Glomerular visceral epithelial cell (primary cell): Measurements from ENCODE around the gene PXMP2.
A peak's percentile ranks its signal among the peaks of the same experiment; 100 is the strongest.
"Not testable (repeated sequence)": the region's sequence is repeated elsewhere in the genome, so short reads cannot be mapped to it uniquely, and the experiment has no call there.

Source experiments
- DNase-seq: peaks from one replicate; pipeline ENCODE4 v3.0.0-alpha.2; 2016; ENCODE audit errors: extremely low spot score

The PXMP2 gene

GRCh38 chr12:132692030-132692429 lies 4.6 kb downstream of the PXMP2 start:
- DNase-seq: not testable (repeated sequence)

- not testable (repeated sequence) for DNase-seq
These were observed 7.5 kb downstream of the PXMP2 start for GRCh38 chr12:132694888-132695287.

DNA sequence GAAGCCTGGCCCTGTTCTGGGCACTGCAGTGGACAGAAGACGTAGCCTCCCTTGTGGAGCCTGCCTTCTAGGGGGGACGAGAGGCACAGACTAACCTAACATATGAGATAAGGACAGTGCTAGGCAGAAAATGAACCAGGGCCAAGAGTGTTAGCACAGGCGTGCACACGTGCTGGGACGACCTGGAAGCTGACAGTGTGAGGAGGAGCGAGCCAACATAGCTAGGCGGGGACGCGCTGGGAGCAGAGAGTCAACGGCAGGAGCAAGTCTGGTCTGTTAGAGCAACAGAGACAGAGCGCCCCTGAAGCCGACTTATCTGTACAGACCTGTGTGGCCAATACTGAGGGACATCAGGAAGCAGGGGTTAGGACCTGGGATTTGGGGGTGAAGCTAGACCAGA lies 8.0 kb downstream of the PXMP2 start:
- no peak for DNase-seq

DNA sequence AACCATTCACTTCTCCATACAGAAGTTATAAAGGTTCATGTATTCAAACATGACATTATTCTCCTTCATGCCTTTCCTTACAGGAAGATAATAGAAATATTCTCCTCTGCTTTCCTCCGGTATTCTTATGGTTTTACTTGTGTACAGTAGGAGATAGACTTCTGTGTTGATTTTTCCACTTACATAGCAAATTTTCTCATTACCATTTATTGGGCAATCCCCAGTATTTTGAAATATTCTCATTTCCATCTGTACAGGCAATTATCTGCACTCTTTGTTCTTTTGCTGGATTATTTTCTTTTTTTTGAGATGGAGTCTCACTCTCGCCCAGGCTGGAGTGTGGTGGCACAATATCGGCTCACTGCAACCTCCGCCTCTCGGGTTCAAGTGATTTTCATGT lies 11.0 kb downstream of the PXMP2 start:
- DNase-seq: no peak

DNA sequence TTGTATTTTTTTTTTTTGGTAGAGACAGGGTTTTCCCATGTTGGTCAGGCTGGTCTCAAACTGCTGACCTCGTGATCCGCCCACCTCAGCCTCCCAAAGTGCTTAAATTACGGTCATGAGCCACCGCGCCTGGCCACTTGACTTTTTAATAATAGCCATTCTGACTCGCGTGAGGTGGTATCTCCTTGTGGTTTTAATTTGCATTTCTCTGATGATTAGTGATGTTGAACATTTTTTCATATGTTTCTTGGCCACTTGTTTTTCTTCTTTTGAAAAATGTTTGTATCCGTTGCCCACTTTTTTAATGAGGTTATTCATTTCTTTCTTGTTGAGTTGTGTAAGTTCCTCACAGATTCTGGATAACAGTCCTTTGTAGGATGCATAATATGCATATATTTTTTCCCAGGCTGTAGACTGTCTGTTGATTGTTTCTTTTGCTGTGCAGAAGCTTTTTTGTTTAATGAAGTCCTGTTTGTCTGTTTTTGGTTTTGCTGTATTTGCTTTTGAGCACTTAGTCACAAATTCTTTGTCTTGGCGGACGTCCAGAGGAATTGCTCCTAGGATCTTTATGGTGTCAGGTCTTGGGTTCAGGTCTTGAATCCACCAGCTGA lies 12.9 kb downstream of the PXMP2 start:
- no peak for DNase-seq

DNA sequence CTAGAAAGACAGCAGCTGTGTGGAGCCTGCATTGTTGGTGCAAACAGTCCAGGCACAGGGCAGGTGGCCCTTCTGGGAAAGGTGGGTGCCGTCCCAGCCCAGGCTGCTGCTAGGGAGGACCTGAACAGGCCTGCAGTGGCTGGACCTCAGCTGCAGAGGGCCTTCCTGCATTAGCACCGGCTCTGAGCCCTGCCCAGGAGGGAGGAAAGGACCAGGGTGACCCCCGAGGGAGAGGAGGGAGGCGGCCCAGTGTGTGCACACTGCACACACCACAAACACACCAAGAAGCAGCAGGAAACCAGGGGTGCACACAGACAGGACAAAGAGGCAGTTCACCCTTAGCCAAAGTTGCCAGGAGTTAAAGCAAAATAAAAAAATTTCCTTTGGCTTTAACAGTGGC lies 15.3 kb downstream of the PXMP2 start:
- no peak for DNase-seq

- DNase-seq: no peak
These were observed 16.3 kb downstream of the PXMP2 start for GRCh38 chr12:132703641-132704040.

GRCh38 chr12:132707241-132707640 lies 19.9 kb downstream of the PXMP2 start:
- no peak for DNase-seq

DNA sequence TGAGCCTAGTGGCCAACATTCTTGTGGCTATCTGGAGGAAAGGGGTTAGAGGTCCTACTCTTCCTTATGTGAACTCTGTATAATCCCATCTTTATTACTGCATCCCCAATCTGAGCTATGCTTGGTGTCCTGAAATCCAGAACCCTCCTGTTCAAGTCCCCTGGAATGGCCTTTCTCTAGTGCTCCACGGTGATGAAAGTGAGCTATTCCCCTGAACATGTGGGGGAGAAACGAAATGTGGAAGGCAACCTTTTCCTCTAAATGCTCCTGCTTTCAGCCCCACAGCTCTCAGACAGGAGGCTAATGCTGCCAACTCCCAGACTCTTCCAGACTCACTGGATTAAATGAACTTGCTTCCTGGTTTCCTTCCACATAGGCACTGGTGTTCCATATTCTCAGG lies 20.8 kb downstream of the PXMP2 start:
- DNase-seq: no peak

DNA sequence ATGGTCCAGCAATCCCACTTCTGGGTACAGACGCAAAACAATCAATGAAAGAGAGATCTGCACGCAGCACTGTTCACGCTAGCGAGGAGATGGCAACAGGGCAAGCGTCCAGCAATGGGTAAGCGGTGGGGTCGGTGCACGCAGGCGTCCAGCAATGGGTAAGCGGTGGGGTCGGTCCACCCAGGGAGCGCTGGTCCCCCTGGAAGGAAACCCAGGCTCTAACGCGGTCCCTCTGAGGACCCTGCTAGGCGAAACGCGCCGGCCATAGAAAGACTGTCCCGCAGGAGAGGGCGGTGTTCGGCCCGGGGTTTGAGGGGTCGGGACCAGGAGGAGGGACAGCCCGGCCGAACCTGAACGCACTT lies 22.6 kb downstream of the PXMP2 start:
- no peak for DNase-seq

DNA sequence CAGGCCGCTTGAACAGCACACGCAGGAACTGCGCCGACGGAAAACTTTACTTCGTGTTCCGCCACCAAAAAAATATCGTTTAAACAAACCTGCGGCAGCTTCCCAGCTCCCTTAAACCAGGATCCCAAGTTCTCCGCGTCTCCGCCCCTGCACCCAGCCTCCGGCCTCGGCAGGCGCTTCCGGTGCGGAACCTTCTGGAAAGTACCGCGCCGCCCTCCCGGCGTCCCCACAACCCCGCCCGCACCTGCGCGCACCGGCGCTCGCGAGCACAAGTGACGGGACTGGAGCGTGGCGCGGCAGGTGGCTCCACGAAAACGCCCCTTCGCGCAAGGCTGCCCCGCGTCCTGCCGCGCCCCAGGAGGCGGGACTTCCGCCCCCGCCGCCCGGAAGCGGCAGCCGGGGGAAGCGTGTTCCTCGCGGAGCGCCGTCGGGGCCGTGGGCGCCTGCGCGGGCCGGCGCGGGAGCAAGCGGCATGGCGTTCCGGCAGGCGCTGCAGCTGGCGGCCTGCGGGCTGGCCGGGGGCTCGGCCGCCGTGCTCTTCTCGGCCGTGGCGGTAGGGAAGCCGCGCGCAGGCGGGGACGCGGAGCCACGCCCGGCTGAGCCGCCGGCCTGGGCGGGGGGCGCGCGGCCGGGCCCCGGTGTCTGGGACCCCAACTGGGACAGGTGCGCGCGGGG lies 23.2 kb downstream of the PXMP2 start, which contains the start of gene PGAM5:
PGAM5 (plus strand) TSS at position 438 of the 675 bp plus-strand sequence; CDS start at position 473, 35 bp downstream.
- peak; percentile 90 for DNase-seq

- DNase-seq: peak; percentile 32
These were observed 23.9 kb downstream of the PXMP2 start for GRCh38 chr12:132711080-132711843.

DNA sequence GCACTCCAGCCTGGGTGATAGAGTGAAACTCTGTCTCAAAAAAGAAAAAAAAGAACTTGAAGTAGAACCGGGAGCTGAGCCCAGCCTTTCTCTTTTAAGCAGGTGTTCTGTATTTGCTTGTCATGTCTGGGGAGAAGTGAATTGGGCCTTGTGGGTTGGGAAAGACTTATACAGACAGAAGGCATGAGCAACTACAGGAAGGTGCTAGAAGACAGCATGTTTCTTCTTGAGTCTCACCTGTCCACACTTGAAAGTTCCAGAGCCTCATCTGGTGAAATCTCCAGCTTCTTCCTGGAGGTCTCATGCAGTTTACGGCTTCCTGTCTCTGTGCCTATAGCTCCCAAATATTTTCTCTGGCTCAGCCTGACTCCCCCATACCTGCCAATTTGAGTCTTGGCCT lies 25.7 kb downstream of the PXMP2 start:
- DNase-seq: no peak

DNA sequence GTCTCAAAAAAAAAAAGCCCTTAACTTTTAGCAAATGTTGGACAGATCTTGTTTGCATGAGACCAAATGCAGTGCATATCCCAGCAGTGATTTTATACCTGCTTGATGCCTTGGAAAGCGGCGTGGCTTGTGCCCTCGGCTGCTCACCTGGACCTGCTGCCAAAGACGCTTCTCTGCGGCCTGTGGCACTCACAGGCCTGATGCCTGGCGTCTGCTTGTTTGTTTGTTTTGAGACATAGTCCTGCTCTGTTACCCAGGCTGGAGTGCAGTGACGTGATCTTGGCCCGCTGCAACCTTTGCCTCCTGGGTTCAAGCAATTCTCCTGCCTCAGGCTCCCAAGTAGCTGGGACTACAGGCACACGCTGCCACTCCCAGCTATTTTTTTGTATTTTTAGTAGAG lies 28.5 kb downstream of the PXMP2 start:
- no peak for DNase-seq

DNA sequence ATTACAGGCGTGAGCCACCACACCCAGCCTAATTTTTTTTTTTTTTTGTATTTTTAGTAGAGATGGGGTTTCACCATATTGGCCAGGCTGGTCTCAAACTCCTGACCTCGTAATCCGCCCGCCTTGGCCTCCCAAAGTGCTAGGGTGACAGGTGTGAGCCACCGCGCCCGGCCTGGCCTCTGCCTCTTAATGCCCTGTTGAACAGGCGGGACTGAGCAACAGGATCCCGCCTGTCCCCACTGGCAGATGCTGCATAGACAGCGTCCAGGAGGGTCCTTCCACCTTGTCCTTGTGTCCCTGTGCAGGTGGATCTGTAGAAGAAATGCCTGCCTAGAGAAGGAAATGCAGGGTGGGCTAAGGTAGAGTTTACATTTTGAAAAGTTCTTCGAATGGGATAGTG lies 29.0 kb downstream of the PXMP2 start:
- no peak for DNase-seq

GRCh38 chr12:132717011-132717410 lies 29.6 kb downstream of the PXMP2 start:
- DNase-seq: no peak

DNA sequence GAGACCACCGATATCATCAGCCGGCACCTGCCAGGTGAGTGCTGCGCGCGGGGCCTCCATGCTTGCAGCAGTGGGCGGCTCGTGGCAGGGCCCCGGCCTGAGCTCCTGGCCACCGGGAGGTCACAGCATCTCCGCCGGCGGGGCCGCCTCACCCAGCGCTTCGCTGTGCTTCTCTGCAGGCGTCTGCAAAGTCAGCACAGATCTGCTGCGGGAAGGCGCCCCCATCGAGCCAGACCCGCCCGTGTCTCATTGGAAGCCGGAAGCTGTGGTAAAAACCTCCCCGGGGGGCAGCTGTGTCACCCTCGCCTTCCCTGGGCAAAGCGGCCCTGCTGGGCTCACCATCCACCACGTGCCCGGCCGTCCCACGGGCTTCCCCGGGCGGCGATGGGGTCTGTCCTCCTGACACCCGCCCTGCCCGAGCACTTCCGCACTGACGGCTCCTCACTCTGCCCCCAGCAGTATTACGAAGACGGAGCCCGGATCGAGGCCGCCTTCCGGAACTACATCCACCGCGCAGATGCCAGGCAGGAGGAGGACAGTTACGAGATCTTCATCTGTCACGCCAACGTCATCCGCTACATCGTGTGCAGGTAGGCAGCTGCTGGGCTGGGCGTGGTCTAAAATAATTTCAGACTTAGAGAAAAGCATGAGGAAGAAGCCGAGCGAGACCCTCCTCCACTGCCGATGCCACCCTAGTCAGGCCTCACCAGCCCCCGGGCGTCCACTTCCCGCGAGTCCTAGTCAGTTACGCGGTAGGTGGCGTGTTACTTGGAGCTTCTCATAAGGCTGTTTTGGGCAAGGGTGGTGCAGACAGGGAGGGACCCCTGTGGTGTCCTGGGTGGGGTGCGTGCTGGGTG lies 30.4 kb downstream of the PXMP2 start:
- DNase-seq: no peak

GRCh38 chr12:132718644-132719043 lies 31.3 kb downstream of the PXMP2 start:
- DNase-seq: no peak

DNA sequence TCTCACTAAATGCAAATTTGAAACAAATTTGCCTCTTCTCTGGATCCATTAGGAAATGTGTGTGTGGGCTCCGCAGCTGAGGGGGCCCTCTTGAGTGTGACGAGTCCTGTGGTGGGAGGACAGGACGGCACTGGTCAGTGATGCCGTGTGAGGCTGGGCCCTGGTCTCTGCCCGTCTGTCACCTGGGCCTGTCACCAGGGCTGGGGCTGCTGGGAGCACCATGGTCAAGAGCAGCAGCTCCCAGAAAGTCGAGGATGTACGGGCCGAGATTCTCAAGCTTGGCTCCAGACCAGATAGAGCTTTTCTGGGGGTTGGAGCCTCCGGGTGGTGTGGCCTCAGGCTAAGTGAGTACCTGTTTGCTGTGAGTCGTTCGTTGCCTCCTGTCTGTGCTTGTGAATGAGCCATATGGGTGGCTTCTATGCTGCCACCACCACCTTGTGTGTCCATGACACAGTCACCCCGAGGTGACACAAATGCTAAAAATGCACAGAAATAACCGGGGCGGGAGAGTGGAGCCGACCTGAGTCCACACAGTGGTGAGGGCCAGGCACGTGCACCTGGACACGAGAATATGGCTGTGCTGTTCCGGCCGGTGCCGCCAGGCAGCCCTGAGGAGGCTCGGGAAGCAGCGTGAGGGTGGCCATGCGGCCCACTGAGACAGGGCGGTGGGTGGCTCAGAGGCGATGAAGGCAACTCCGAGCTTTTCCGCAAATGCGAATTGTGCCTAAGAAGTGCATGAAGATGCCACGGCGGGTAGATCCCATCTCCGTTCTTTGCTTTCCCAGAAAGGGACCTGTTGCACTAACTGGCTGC lies 32.0 kb downstream of the PXMP2 start:
- no peak for DNase-seq

- DNase-seq: no peak
These were observed 32.6 kb downstream of the PXMP2 start for GRCh38 chr12:132719954-132720324.
